ENCODE measurements around the gene PCDHB13. TPM values are rescaled to one million over a fixed set of nuclear protein-coding genes. Genes with fewer than 3 reads are reported as not detected.
"Not testable (repeated sequence)": the region's sequence is repeated elsewhere in the genome, so short reads cannot be mapped to it uniquely, and the experiment has no call there.

The PCDHB13 gene
- polyA plus RNA-seq (2012; ENCODE audit: insufficient read depth, insufficient read length), result not detected

- DNase-seq (ENCODE audit: low read depth, low spot score), result peak; percentile 31
- not testable (repeated sequence) for H3K4me3 ChIP-seq (ENCODE audit: low read length)
Measured at GRCh38 chr5:141213656-141214339, at the start of gene PCDHB13. Gene PCDHB13 (plus strand): TSS chr5:141213919. CDS start chr5:141214124, 205 bp downstream.

- no peak within 1 kb of the TSS for H3K4me3 ChIP-seq (ENCODE audit: low read length)
- DNase-seq (ENCODE audit: low read depth, low spot score), result peak; percentile 29
Measured at GRCh38 chr5:141172381-141173204, 41.1 kb upstream of the PCDHB13 start, which contains the start of gene PCDHB7. Gene PCDHB7 (plus strand): TSS chr5:141172644. CDS start chr5:141172836, 192 bp downstream.

- H3K4me3 ChIP-seq (ENCODE audit: low read length); DNase-seq (ENCODE audit: low read depth, low spot score): not testable (repeated sequence)
Measured at GRCh38 chr5:141174291-141175104, 39.2 kb upstream of the PCDHB13 start.

GRCh38 chr5:141175933-141176332 lies 37.8 kb upstream of the PCDHB13 start:
- DNase-seq (ENCODE audit: low read depth, low spot score), result no peak
- H3K4me3 ChIP-seq (ENCODE audit: low read length), result no peak overlapping the region

GRCh38 chr5:141177577-141178191 lies 36.0 kb upstream of the PCDHB13 start, which contains the start of gene PCDHB8:
Gene PCDHB8 (plus strand): TSS chr5:141177790. CDS start chr5:141178035, 245 bp downstream.
- DNase-seq (ENCODE audit: low read depth, low spot score), result not testable (repeated sequence)

GRCh38 chr5:141179371-141179770 lies 34.3 kb upstream of the PCDHB13 start:
- not testable (repeated sequence) for H3K4me3 ChIP-seq (ENCODE audit: low read length); DNase-seq (ENCODE audit: low read depth, low spot score)

More at GRCh38 chr5:141177577-141178191, 36.0 kb upstream of the PCDHB13 start, which contains the start of gene PCDHB8:
- not testable (repeated sequence) for H3K4me3 ChIP-seq (ENCODE audit: low read length)

GRCh38 chr5:141179876-141180275 lies 33.8 kb upstream of the PCDHB13 start:
- H3K4me3 ChIP-seq (ENCODE audit: low read length); DNase-seq (ENCODE audit: low read depth, low spot score): not testable (repeated sequence)

GRCh38 chr5:141180313-141180712 lies 33.4 kb upstream of the PCDHB13 start:
- DNase-seq (ENCODE audit: low read depth, low spot score), result no peak
- no peak overlapping the region for H3K4me3 ChIP-seq (ENCODE audit: low read length)

GRCh38 chr5:141182248-141182647 lies 31.5 kb upstream of the PCDHB13 start, which contains the start of gene PCDHB16:
Gene PCDHB16 (plus strand): TSS chr5:141182387. CDS start chr5:141182560, 173 bp downstream.
- peak; percentile 7 for DNase-seq (ENCODE audit: low read depth, low spot score)
- H3K4me3 ChIP-seq (ENCODE audit: low read length), result no peak within 1 kb of the TSS

GRCh38 chr5:141184117-141184855 lies 29.4 kb upstream of the PCDHB13 start:
- H3K4me3 ChIP-seq (ENCODE audit: low read length); DNase-seq (ENCODE audit: low read depth, low spot score): not testable (repeated sequence)

- peak within 1 kb of the TSS; percentile 31 for H3K4me3 ChIP-seq (ENCODE audit: low read length)
- DNase-seq (ENCODE audit: low read depth, low spot score), result peak; percentile 24
Measured at GRCh38 chr5:141186897-141187512, 26.7 kb upstream of the PCDHB13 start, which contains the start of gene PCDHB9. Gene PCDHB9 (plus strand): TSS chr5:141187161. CDS start chr5:141187319, 158 bp downstream.

GRCh38 chr5:141188682-141189081 lies 25.0 kb upstream of the PCDHB13 start:
- DNase-seq (ENCODE audit: low read depth, low spot score); H3K4me3 ChIP-seq (ENCODE audit: low read length): not testable (repeated sequence)

GRCh38 chr5:141189131-141189530 lies 24.6 kb upstream of the PCDHB13 start:
- not testable (repeated sequence) for DNase-seq (ENCODE audit: low read depth, low spot score); H3K4me3 ChIP-seq (ENCODE audit: low read length)

- H3K4me3 ChIP-seq (ENCODE audit: low read length), result no peak within 1 kb of the TSS
- peak; percentile 17 for DNase-seq (ENCODE audit: low read depth, low spot score)
Measured at GRCh38 chr5:141192110-141192725, 21.5 kb upstream of the PCDHB13 start, which contains the start of gene PCDHB10. Gene PCDHB10 (plus strand): TSS chr5:141192353. CDS start chr5:141192553, 200 bp downstream.

GRCh38 chr5:141194332-141194731 lies 19.4 kb upstream of the PCDHB13 start:
- H3K4me3 ChIP-seq (ENCODE audit: low read length); DNase-seq (ENCODE audit: low read depth, low spot score): not testable (repeated sequence)

- DNase-seq (ENCODE audit: low read depth, low spot score), result no peak
- no peak overlapping the region for H3K4me3 ChIP-seq (ENCODE audit: low read length)
Measured at GRCh38 chr5:141196363-141196762, 17.4 kb upstream of the PCDHB13 start.

Measured in Jurkat, Clone E6-1 (cell line).